Spinal cord (tissue), 10 donors: ENCODE measurements around the gene HHIPL2. TPM values are rescaled to one million over a fixed set of nuclear protein-coding genes. Genes with fewer than 3 reads are reported as not detected.

Experiments
- DNase-seq, 6 donors: peaks; one replicate each; pipeline versions ENCODE4 v3.0.0 to v3.0.0-alpha.2; 2013 to 2015; ENCODE audit warnings: low spot score in 6 of 6, low read depth in 4 of 6
- H3K27ac ChIP-seq: one replicate; pipeline ENCODE4 v1.5.1; 2013; ENCODE audit warnings: low read depth, low read length, control low read depth
- H3K27me3 ChIP-seq: one replicate; pipeline ENCODE4 v1.6.1; 2013; ENCODE audit warnings: low read length; ENCODE audit not compliant: control insufficient read depth, insufficient read depth
- H3K36me3 ChIP-seq: one replicate; pipeline ENCODE4 v1.6.1; 2013; ENCODE audit warnings: low read length; ENCODE audit not compliant: control insufficient read depth, insufficient read depth
- H3K4me1 ChIP-seq: one replicate; pipeline ENCODE4 v1.6.1; 2013; ENCODE audit warnings: low read length; ENCODE audit not compliant: control insufficient read depth, insufficient read depth
- H3K4me3 ChIP-seq: one replicate; pipeline ENCODE4 v1.5.1; 2013; ENCODE audit warnings: low read depth, low read length, control low read depth
- H3K9me3 ChIP-seq: one replicate; pipeline ENCODE4 v1.6.1; 2013; ENCODE audit warnings: low read length; ENCODE audit not compliant: control insufficient read depth, insufficient read depth
- WGBS: methylation state at CpG from one replicate; pipeline ENCODE4 v1.1.5; 2013; ENCODE audit warnings: missing lambda C conversion rate; ENCODE audit not compliant: insufficient coverage; 5-methylcytosine and 5-hydroxymethylcytosine counted together
- polyA plus RNA-seq, 2 donors: library from polyadenylated mRNA; unstranded; fragments of 120-200 nt; gene quantifications; one replicate each; pipeline ENCODE4 v1.2.1, GENCODE V29; 2013; ENCODE audit not compliant: insufficient read length in 2 of 2
- total RNA-seq, 2 donors: library from RNA; depleted of rRNA in 1 of 2; stranded (reverse); fragments of 120-200 nt in 1 of 2; fragments of >200 nt in 1 of 2; gene quantifications; one replicate each; pipeline versions ENCODE4 v1.2.3 to v1.2.4, GENCODE V29; 2013 to 2014
- donor health status: healthy.

The HHIPL2 gene
- total and polyA plus RNA-seq, 4 donors: 0.50 to 2.0 (median 1.1) TPM

- H3K27ac ChIP-seq: no peak overlapping the region
- peaks cover 12% of the 10 kb centered on the region for H3K36me3 ChIP-seq
- no peak overlapping the region for H3K4me3 ChIP-seq
- H3K27me3 ChIP-seq: no peaks in the 10 kb centered on the region
- WGBS: 100% methylated on average over 1 of the region's 3 CpGs
- no peaks in the 10 kb centered on the region for H3K4me1 ChIP-seq
- no peaks in the 10 kb centered on the region for H3K9me3 ChIP-seq
- no peak for DNase-seq
These were observed 31.4 kb upstream of the HHIPL2 start for GRCh38 chr1:222579316-222579715.

- H3K27me3 ChIP-seq: no peaks in the 10 kb centered on the region
- no peaks in the 10 kb centered on the region for H3K4me1 ChIP-seq
- no CpG with 5 or more reads among the region's 1 CpG for WGBS
- H3K4me3 ChIP-seq: no peak overlapping the region
- peaks cover 6% of the 10 kb centered on the region for H3K36me3 ChIP-seq
- H3K9me3 ChIP-seq: no peaks in the 10 kb centered on the region
- DNase-seq: no peak
- no peak overlapping the region for H3K27ac ChIP-seq
These were observed 22.9 kb upstream of the HHIPL2 start for GRCh38 chr1:222570837-222571236.

- Histone ChIP-seq H3K4me3 (no peak overlapping the region), H3K27me3 (no peaks in the 10 kb centered on the region), H3K27ac (no peak overlapping the region), H3K36me3 (peaks cover 11% of the 10 kb centered on the region), H3K4me1 (no peaks in the 10 kb centered on the region), H3K9me3 (no peaks in the 10 kb centered on the region)
- no peak for DNase-seq
- WGBS: no CpG with 5 or more reads among the region's 1 CpG
These were observed 13.8 kb upstream of the HHIPL2 start for GRCh38 chr1:222561656-222562055.

DNA sequence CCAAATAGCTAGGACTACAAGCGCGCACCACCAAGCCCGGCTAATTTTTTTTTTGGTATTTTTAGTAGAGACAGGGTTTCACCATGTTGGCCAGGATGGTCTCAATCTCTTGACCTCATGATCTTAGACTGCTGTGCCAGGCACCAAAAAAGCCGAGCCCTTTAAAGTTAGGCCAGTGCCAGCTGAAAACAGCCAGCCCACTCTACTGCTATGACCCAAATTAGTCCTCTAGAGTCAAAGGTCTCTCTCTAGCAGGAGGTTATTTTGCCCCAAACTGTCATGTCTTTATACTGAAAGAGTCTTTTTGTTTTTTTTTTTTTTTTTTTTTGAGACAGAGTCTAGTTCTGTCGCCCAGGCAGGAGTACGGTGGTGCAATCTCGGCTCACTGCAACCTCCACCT, 9.7 kb upstream of the HHIPL2 start:
- H3K9me3 ChIP-seq: no peaks in the 10 kb centered on the region
- WGBS: 100% methylated on average over 6 of the region's 7 CpGs
- H3K4me1 ChIP-seq: no peaks in the 10 kb centered on the region
- H3K36me3 ChIP-seq: peaks cover 11% of the 10 kb centered on the region
- H3K27ac ChIP-seq: no peak overlapping the region
- no peak overlapping the region for H3K4me3 ChIP-seq
- H3K27me3 ChIP-seq: no peaks in the 10 kb centered on the region
- no peak for DNase-seq

DNA sequence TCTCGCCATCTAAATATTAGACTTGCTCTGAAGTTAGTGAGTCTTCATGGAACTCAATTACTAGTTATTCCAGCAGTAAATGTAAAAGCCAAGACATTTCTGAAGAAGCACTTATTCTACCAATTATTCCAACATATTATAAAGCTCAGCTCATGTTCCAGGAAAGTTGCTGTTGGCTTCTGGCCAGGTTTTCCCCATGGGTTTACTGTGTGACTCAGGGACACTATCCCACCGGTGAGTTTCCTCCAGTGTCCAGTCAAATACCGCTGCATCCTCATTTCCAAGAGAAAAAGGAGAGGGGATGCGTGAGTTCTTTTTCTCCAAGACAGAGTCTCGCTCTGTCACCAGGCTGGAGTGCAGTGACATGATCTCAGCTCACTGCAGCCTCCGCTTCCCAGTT, 9.2 kb upstream of the HHIPL2 start:
- Histone ChIP-seq H3K36me3 (peaks cover 11% of the 10 kb centered on the region), H3K4me1 (no peaks in the 10 kb centered on the region), H3K27me3 (no peaks in the 10 kb centered on the region), H3K27ac (no peak overlapping the region), H3K4me3 (no peak overlapping the region), H3K9me3 (no peaks in the 10 kb centered on the region)
- no peak for DNase-seq
- WGBS: 79% methylated on average over 3 of the region's 6 CpGs

DNA sequence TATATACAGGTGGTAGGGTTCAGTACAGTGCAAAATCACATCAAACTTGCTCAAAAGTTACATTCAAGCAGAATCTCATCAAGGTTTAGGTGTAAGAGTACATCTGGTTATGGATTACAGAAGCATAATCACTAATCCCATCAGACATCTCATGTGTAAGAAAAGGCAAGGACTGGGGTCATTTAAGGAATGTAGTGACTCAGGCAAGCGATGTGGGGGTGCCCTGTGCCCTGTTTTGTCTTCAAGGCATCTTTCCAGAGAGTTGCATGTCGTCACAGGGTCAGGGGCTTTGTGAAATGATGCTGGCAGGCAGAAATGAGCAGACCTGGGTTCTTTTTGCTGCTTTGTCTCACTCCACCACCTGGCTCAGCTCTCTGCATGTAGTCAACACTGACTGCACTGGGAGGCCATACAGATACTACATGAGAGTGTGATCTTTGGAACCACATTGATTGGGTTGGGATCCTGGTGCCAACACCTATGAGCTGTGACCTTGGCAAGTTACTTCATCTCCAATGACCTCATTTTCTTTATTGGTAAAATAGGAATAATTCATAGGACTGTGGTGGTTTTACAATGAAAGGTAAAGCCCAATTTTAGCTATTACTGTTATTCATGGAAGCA, 8.2 kb upstream of the HHIPL2 start:
- Histone ChIP-seq H3K4me3 (no peak overlapping the region), H3K4me1 (no peaks in the 10 kb centered on the region), H3K36me3 (peaks cover 11% of the 10 kb centered on the region), H3K9me3 (no peaks in the 10 kb centered on the region), H3K27me3 (no peaks in the 10 kb centered on the region), H3K27ac (no peak overlapping the region)
- no peak for DNase-seq
- WGBS: 100% methylated on average over 1 of the region's 2 CpGs

- WGBS: no CpG with 5 or more reads among the region's 5 CpGs
- no peak for DNase-seq
- H3K9me3 ChIP-seq: no peaks in the 10 kb centered on the region
- no peaks in the 10 kb centered on the region for H3K4me1 ChIP-seq
- no peaks in the 10 kb centered on the region for H3K27me3 ChIP-seq
- no peak overlapping the region for H3K27ac ChIP-seq
- no peak overlapping the region for H3K4me3 ChIP-seq
- H3K36me3 ChIP-seq: peaks cover 9% of the 10 kb centered on the region
These were observed 6.3 kb upstream of the HHIPL2 start for GRCh38 chr1:222554177-222554576.

- H3K36me3 ChIP-seq: peaks cover 8% of the 10 kb centered on the region
- no peak overlapping the region for H3K4me3 ChIP-seq
- DNase-seq: no peak
- no peaks in the 10 kb centered on the region for H3K9me3 ChIP-seq
- peaks cover 1% of the 10 kb centered on the region for H3K4me1 ChIP-seq
- WGBS: 88% methylated on average over 5 of the region's 5 CpGs
- no peak overlapping the region for H3K27ac ChIP-seq
- H3K27me3 ChIP-seq: no peaks in the 10 kb centered on the region
These were observed 5.0 kb upstream of the HHIPL2 start for GRCh38 chr1:222552882-222553281.

DNA sequence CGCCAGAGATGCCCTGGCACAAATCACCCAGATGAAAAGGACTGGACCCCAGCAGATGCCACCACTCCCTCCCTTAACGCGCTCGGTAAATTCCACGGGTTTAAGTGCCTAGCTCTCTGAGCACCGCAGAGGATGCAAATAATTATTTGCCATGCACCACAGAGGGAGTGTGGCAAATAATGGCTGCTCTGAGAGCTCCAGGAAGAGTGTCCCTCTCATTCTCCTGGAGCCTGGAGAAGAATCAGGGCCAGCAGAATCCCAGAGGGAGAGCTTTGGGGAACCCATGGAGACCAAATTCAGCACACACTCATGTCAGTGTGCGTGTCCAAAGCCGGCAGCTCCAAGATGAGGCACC, 667 bp downstream of the HHIPL2 start:
- Histone ChIP-seq H3K4me1 (peaks cover 14% of the 10 kb centered on the region), H3K27me3 (peaks cover 2% of the 10 kb centered on the region), H3K4me3 (no peak overlapping the region), H3K9me3 (no peaks in the 10 kb centered on the region), H3K36me3 (no peaks in the 10 kb centered on the region), H3K27ac (no peak overlapping the region)
- 45% methylated on average over 3 of the region's 8 CpGs for WGBS
- DNase-seq: no peak

GRCh38 chr1:222546548-222547259, 1.2 kb downstream of the HHIPL2 start:
- Histone ChIP-seq H3K27me3 (peaks cover 2% of the 10 kb centered on the region), H3K4me1 (peaks cover 14% of the 10 kb centered on the region), H3K36me3 (no peaks in the 10 kb centered on the region), H3K4me3 (no peak overlapping the region), H3K9me3 (no peaks in the 10 kb centered on the region), H3K27ac (no peak overlapping the region)
- 14% methylated on average over 6 of the region's 7 CpGs for WGBS
- peak in 1 of 6 donors; percentile 37 for DNase-seq
